ENCODE results near the gene LHFPL6.
A peak's percentile ranks its signal among the peaks of the same experiment; 100 is the strongest.

Gene LHFPL6

DNA sequence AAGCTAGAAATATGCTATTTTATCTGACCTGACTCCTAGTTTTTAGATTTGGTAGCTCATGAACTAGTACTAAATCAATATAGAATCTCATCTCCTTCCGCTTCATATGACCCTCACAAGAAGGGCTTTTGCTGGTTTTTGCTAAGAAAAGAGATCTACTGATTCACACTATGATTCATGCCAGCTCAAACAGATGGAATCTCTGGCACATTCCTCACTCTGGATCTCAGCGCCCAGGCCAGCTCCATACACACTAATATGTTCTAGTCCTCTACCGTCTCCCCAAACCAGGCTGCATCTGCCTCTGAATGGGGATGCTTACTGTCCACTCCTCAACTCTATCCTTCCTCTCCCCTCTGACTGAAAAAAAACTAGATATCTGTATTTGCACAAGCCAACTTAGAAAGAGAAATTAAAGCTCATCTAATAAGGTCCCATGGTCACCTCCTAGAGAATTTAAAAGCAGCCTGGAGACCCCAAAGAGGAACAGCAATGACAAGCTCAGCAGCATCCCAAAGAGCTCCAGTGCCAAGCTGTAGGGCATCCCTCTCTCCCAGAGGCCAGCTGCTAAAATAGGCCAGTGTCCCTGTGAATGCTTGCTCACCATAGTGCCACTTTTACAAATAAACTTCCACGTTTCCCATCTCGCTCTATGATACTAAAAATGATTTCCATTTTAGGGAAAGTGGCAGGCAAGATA lies 74.9 kb downstream of the LHFPL6 start:
- Histone ChIP-seq H3K27me3 (replicated peaks; ENCODE audit: control insufficient read depth, insufficient read depth, low read length) (no peaks in the 10 kb centered on the region), H3K4me1 (ENCODE audit: control insufficient read depth, insufficient read depth, low read length) (peaks cover 49% of the 10 kb centered on the region), H3K9ac (ENCODE audit: low read length) (peak overlapping the region; percentile 48), H3K4me3 (ENCODE audit: low read length) (peak overlapping the region; percentile 46), H3K9me3 (ENCODE audit: control insufficient read depth, low read length) (no peaks in the 10 kb centered on the region), H3K36me3 (ENCODE audit: control insufficient read depth, insufficient read depth, low read length, severe bottlenecking) (no peaks in the 10 kb centered on the region)
- DNase-seq (ENCODE audit: low read depth), result peak; percentile 90

DNA sequence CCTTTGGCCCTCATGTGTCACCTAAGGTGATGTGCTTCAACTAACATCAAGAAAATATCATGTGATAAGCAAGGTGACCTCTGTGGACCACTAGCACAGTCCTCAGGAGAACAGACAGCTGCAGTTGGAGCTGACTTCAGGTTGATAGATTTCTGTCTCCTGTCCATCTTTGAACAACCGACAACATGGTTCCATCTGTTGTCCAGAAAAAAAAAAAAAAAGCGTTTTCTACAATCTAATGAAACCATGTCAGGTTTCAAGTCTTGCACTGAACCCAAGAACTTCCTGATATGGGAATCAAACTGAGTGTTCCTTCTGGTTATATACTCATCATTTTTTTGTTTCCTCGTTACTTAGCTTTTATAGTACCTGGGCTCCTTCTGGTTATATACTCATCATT lies 75.7 kb downstream of the LHFPL6 start:
- H3K4me3 ChIP-seq (ENCODE audit: low read length), result peak overlapping the region; percentile 29
- no peaks in the 10 kb centered on the region for H3K27me3 ChIP-seq (replicated peaks; ENCODE audit: control insufficient read depth, insufficient read depth, low read length)
- H3K4me1 ChIP-seq (ENCODE audit: control insufficient read depth, insufficient read depth, low read length), result peaks cover 48% of the 10 kb centered on the region
- no peaks in the 10 kb centered on the region for H3K9me3 ChIP-seq (ENCODE audit: control insufficient read depth, low read length)
- peak overlapping the region; percentile 45 for H3K9ac ChIP-seq (ENCODE audit: low read length)
- no peak for DNase-seq (ENCODE audit: low read depth)
- no peaks in the 10 kb centered on the region for H3K36me3 ChIP-seq (ENCODE audit: control insufficient read depth, insufficient read depth, low read length, severe bottlenecking)

DNA sequence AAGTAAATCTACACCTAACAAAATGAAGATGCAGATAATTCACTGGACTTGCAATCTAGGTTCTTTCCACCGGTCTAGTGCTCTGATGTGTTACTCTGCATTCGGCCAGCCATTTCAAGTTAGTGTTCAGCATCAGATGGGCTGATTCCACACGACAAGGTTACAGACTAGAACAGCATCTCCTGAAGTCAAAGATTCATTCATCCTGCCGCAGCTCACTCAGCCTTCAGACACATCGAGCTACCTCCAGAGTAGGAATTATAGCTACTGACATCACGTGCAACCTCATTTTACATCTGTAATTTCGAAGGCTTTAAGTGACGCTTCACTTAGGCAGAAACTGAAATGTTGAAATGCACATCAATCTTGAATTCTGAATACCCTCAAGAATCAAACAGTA lies 76.5 kb downstream of the LHFPL6 start:
- no peak overlapping the region for H3K4me3 ChIP-seq (ENCODE audit: low read length)
- H3K4me1 ChIP-seq (ENCODE audit: control insufficient read depth, insufficient read depth, low read length), result peaks cover 45% of the 10 kb centered on the region
- H3K36me3 ChIP-seq (ENCODE audit: control insufficient read depth, insufficient read depth, low read length, severe bottlenecking), result no peaks in the 10 kb centered on the region
- DNase-seq (ENCODE audit: low read depth), result no peak
- H3K27me3 ChIP-seq (replicated peaks; ENCODE audit: control insufficient read depth, insufficient read depth, low read length), result no peaks in the 10 kb centered on the region
- no peaks in the 10 kb centered on the region for H3K9me3 ChIP-seq (ENCODE audit: control insufficient read depth, low read length)
- H3K9ac ChIP-seq (ENCODE audit: low read length), result no peak overlapping the region

DNA sequence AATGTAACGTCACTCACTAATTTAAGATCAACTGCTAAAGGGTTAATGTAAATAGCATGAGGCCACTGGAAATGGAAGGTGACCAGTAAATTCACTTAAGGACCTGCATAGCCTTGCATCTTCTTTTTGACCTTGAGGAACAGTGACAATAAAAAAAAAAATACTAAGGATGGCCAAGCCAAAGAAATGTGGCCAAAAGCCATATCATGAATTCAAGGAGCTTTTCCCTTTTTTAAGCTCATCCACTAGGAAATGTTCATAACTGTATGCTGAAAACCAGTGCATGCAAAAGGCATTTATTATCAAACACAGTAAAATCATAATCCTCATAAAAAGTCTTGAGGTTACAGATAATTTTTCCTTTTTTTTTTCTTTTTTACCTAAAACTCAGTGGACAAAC lies 77.5 kb downstream of the LHFPL6 start:
- Histone ChIP-seq H3K9ac (ENCODE audit: low read length) (no peak overlapping the region), H3K9me3 (ENCODE audit: control insufficient read depth, low read length) (no peaks in the 10 kb centered on the region), H3K4me3 (ENCODE audit: low read length) (no peak overlapping the region), H3K27me3 (replicated peaks; ENCODE audit: control insufficient read depth, insufficient read depth, low read length) (no peaks in the 10 kb centered on the region), H3K36me3 (ENCODE audit: control insufficient read depth, insufficient read depth, low read length, severe bottlenecking) (no peaks in the 10 kb centered on the region), H3K4me1 (ENCODE audit: control insufficient read depth, insufficient read depth, low read length) (peaks cover 36% of the 10 kb centered on the region)
- DNase-seq (ENCODE audit: low read depth), result no peak

DNA sequence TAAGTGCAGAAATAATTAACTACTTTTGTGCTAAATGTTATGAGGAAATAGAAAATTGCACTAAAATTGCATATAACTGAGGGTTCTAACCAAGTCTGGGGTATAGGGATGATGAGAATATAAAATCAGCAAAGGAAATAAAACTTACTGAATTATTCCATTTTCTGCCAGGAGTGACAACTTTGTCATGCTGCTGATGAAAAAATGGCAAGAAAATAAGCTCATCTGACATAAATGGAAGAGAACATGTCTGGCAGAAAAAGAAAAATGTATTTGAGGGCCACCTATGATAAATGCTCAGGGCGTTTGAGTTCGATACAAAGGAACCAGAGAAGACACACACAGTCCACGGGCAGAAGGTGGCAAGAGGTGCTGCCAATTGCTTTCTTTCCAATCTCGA lies 78.2 kb downstream of the LHFPL6 start:
- Histone ChIP-seq H3K27me3 (replicated peaks; ENCODE audit: control insufficient read depth, insufficient read depth, low read length) (no peaks in the 10 kb centered on the region), H3K4me3 (ENCODE audit: low read length) (no peak overlapping the region), H3K36me3 (ENCODE audit: control insufficient read depth, insufficient read depth, low read length, severe bottlenecking) (no peaks in the 10 kb centered on the region), H3K4me1 (ENCODE audit: control insufficient read depth, insufficient read depth, low read length) (peaks cover 29% of the 10 kb centered on the region), H3K9ac (ENCODE audit: low read length) (no peak overlapping the region), H3K9me3 (ENCODE audit: control insufficient read depth, low read length) (no peaks in the 10 kb centered on the region)
- no peak for DNase-seq (ENCODE audit: low read depth)

DNA sequence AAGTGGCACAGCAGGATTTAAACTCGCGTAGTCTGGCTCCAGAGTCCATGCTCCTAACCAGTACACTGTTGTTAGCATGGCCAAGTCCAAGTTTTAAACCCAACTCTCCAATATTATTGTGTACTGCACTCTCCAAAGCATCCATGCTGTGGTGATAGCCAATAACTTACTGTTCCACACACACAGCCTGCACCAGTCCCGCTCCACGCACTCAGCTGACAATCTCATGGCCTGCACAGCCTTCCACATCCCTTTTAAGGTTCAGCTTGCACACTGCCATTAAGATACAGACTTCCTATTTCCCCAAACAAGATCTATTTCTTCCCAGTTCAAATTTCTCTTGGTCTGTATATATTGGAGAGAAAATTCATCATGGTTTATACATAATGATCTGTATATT lies 80.7 kb downstream of the LHFPL6 start:
- H3K27me3 ChIP-seq (replicated peaks; ENCODE audit: control insufficient read depth, insufficient read depth, low read length), result no peaks in the 10 kb centered on the region
- DNase-seq (ENCODE audit: low read depth), result no peak
- H3K4me1 ChIP-seq (ENCODE audit: control insufficient read depth, insufficient read depth, low read length), result peaks cover 13% of the 10 kb centered on the region
- H3K4me3 ChIP-seq (ENCODE audit: low read length), result no peak overlapping the region
- no peaks in the 10 kb centered on the region for H3K36me3 ChIP-seq (ENCODE audit: control insufficient read depth, insufficient read depth, low read length, severe bottlenecking)
- no peak overlapping the region for H3K9ac ChIP-seq (ENCODE audit: low read length)
- no peaks in the 10 kb centered on the region for H3K9me3 ChIP-seq (ENCODE audit: control insufficient read depth, low read length)

DNA sequence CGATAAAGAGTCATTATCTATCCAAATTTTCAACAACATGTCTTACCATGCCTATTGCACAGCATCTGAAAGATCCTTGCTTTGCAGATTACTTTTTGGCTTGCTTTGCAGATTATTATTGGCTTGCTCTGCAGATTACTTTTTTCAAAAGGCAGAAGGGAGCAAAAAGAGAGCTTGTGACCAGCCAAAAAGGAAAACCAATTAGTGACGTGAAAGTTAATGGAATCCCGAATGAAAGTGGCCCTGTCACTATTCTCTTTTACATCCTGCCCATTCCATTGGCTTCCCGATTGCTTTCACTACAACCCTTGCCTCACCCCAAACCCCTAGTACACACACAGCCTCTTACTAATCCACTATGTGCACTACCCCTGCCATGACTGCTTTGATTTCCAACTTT lies 81.3 kb downstream of the LHFPL6 start:
- Histone ChIP-seq H3K9me3 (ENCODE audit: control insufficient read depth, low read length) (no peaks in the 10 kb centered on the region), H3K4me3 (ENCODE audit: low read length) (no peak overlapping the region), H3K4me1 (ENCODE audit: control insufficient read depth, insufficient read depth, low read length) (peaks cover 10% of the 10 kb centered on the region), H3K9ac (ENCODE audit: low read length) (no peak overlapping the region), H3K27me3 (replicated peaks; ENCODE audit: control insufficient read depth, insufficient read depth, low read length) (no peaks in the 10 kb centered on the region), H3K36me3 (ENCODE audit: control insufficient read depth, insufficient read depth, low read length, severe bottlenecking) (no peaks in the 10 kb centered on the region)
- DNase-seq (ENCODE audit: low read depth), result no peak

DNA sequence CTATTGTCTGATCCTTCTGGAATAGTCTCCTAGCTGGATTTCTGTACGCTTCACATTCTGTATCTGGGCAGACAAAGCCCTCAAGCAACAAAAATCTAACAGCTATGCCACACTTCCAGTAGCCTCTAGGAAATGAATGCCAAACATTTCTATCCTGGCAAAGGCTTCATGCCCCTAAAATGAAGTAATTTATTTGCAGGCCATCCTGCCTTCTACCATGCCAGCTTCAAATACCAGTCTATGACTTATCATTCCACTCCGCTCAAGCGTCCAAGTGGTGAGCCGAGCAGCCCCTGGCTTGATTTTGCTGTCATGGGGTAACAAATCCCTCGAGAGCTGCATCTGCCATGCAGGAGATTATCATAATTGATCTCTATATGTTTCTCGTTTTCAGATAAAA lies 86.9 kb downstream of the LHFPL6 start:
- H3K4me3 ChIP-seq (ENCODE audit: low read length), result no peak overlapping the region
- no peaks in the 10 kb centered on the region for H3K9me3 ChIP-seq (ENCODE audit: control insufficient read depth, low read length)
- H3K27me3 ChIP-seq (replicated peaks; ENCODE audit: control insufficient read depth, insufficient read depth, low read length), result no peaks in the 10 kb centered on the region
- no peaks in the 10 kb centered on the region for H3K36me3 ChIP-seq (ENCODE audit: control insufficient read depth, insufficient read depth, low read length, severe bottlenecking)
- DNase-seq (ENCODE audit: low read depth), result peak; percentile 50
- peaks cover 5% of the 10 kb centered on the region for H3K4me1 ChIP-seq (ENCODE audit: control insufficient read depth, insufficient read depth, low read length)
- H3K9ac ChIP-seq (ENCODE audit: low read length), result no peak overlapping the region

DNA sequence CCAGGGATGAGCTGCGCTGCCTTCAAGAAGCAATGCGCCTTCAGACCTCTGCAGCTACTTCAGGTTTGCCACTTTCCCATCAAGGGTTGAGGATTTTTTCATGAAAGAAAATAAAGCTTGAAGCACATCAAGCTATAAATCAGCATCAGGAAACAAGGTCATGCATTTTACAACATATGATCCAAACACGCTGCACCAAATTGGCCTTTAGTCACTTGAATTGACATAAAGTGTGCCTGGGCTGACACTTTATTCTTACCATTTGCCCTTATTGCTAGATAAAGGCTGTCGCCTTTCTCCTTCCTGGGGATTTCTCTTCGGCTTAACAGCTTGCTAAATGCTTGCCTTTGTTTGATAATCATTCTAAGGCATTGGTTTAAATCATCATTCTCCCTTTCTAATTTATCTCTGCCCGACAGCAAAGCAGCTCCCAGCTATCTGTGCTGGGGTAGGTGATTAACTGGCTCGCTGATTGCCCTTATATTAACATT lies 87.7 kb downstream of the LHFPL6 start:
- DNase-seq (ENCODE audit: low read depth), result no peak
- no peaks in the 10 kb centered on the region for H3K36me3 ChIP-seq (ENCODE audit: control insufficient read depth, insufficient read depth, low read length, severe bottlenecking)
- peaks cover 5% of the 10 kb centered on the region for H3K4me1 ChIP-seq (ENCODE audit: control insufficient read depth, insufficient read depth, low read length)
- no peaks in the 10 kb centered on the region for H3K27me3 ChIP-seq (replicated peaks; ENCODE audit: control insufficient read depth, insufficient read depth, low read length)
- H3K4me3 ChIP-seq (ENCODE audit: low read length), result no peak overlapping the region
- no peaks in the 10 kb centered on the region for H3K9me3 ChIP-seq (ENCODE audit: control insufficient read depth, low read length)
- H3K9ac ChIP-seq (ENCODE audit: low read length), result no peak overlapping the region

DNA sequence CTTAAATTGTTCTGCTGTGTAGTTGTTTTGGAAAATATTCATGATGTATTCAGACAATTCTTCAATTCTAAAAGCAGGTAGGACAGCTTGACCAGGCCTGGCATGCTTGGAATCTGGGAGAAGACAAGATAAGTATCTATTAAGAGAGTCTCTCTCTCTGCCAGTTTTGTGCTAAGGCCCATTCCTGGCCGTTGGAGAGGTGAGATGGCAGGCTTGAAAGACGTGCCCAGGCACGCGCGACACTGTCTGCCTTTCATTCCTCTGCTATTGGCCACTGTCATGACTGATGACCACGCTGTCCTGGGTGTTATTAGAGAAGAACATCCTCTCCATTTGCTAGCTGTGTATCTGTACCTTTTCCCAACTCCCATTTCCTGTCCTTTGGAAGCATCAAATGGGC lies 90.3 kb downstream of the LHFPL6 start:
- no peak overlapping the region for H3K9ac ChIP-seq (ENCODE audit: low read length)
- H3K9me3 ChIP-seq (ENCODE audit: control insufficient read depth, low read length), result no peaks in the 10 kb centered on the region
- H3K4me3 ChIP-seq (ENCODE audit: low read length), result no peak overlapping the region
- peaks cover 5% of the 10 kb centered on the region for H3K4me1 ChIP-seq (ENCODE audit: control insufficient read depth, insufficient read depth, low read length)
- H3K27me3 ChIP-seq (replicated peaks; ENCODE audit: control insufficient read depth, insufficient read depth, low read length), result no peaks in the 10 kb centered on the region
- H3K36me3 ChIP-seq (ENCODE audit: control insufficient read depth, insufficient read depth, low read length, severe bottlenecking), result no peaks in the 10 kb centered on the region
- no peak for DNase-seq (ENCODE audit: low read depth)

DNA sequence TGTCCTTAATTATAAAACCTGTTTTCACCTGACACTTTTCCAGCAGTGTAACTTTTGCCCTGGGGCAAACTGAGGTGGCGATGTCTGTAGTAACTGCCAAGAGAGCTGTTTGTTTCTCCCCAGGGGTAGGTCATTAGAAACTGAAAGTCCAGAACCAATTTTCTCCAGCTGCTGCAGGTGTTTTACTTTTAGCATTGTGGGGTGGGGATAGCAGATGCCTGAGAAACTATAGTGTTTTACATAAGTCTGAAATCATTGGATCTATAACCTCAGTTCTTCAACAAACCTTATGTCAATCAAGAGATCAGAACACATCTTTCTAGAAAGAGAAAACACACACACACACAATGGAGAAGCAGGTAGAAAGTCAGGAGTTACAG lies 92.7 kb downstream of the LHFPL6 start:
- H3K4me1 ChIP-seq (ENCODE audit: control insufficient read depth, insufficient read depth, low read length), result no peaks in the 10 kb centered on the region
- no peaks in the 10 kb centered on the region for H3K36me3 ChIP-seq (ENCODE audit: control insufficient read depth, insufficient read depth, low read length, severe bottlenecking)
- H3K27me3 ChIP-seq (replicated peaks; ENCODE audit: control insufficient read depth, insufficient read depth, low read length), result no peaks in the 10 kb centered on the region
- no peaks in the 10 kb centered on the region for H3K9me3 ChIP-seq (ENCODE audit: control insufficient read depth, low read length)
- no peak for DNase-seq (ENCODE audit: low read depth)
- no peak overlapping the region for H3K9ac ChIP-seq (ENCODE audit: low read length)
- no peak overlapping the region for H3K4me3 ChIP-seq (ENCODE audit: low read length)
